ENCODE data around the gene ABHD2. TPM values are rescaled to one million over a fixed set of nuclear protein-coding genes. Genes with fewer than 3 reads are reported as not detected.

The ABHD2 gene
- total and polyA plus RNA-seq, 2 donors (not counting 1 experiment from before 2014, with no cell fraction given): 39.5 to 84.9 TPM

DNA sequence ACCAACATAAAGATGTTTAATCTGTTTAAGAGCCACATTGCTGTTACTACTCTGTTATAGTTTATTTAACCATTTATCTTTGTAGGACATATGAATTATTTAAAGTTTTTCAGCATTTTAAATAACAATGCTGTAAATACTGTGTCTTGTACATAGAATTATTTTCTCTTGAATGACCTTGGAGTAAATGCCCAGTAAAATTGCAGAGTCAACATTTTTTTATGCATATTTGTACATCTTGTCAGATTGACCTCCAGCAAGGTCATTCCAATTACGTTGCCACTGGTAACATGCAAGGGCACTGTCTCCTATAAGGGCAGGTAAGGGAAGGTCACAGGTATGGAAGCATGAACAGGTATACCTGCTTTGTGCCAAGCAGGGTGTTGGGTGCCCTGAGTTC, 68.8 kb downstream of the ABHD2 start:
- Histone ChIP-seq H3K4me2 (ENCODE audit: extremely low read depth, insufficient read depth, low read length) (no peak overlapping the region), H3K4me1 (ENCODE audit: control insufficient read depth, extremely low read depth, insufficient read depth, low read length) (no peaks in the 10 kb centered on the region), H2AFZ (ENCODE audit: low read length) (no peak overlapping the region), H4K20me1 (ENCODE audit: control insufficient read depth, extremely low read depth, insufficient read depth, low read length) (no peaks in the 10 kb centered on the region), H3K36me3 (ENCODE audit: control insufficient read depth, insufficient read depth, low read length) (no peaks in the 10 kb centered on the region), H3K79me2 (ENCODE audit: control insufficient read depth, insufficient read depth, low read length) (no peaks in the 10 kb centered on the region), H3K27ac (ENCODE audit: insufficient read depth, low read length) (no peak overlapping the region), H3K27me3 (ENCODE audit: control insufficient read depth, insufficient read depth, low read length) (no peaks in the 10 kb centered on the region), H3K9me3 (ENCODE audit: control insufficient read depth, insufficient read depth, low read depth, low read length) (no peaks in the 10 kb centered on the region), H3K9ac (ENCODE audit: insufficient read depth, low read length) (no peak overlapping the region), H3K4me3 (replicated peaks in 1 of 4; ENCODE audit: control extremely low read depth in 1 of 4, insufficient read depth in 1 of 4, low read depth in 3 of 4, low read length in 4 of 4) (no peak overlapping the region)
- no peak for TF ChIP-seq EZH2 (IDR thresholded peaks at IDR 0.05; ENCODE audit: low read length, missing control alignments)
- TF ChIP-seq, protein P1, sequence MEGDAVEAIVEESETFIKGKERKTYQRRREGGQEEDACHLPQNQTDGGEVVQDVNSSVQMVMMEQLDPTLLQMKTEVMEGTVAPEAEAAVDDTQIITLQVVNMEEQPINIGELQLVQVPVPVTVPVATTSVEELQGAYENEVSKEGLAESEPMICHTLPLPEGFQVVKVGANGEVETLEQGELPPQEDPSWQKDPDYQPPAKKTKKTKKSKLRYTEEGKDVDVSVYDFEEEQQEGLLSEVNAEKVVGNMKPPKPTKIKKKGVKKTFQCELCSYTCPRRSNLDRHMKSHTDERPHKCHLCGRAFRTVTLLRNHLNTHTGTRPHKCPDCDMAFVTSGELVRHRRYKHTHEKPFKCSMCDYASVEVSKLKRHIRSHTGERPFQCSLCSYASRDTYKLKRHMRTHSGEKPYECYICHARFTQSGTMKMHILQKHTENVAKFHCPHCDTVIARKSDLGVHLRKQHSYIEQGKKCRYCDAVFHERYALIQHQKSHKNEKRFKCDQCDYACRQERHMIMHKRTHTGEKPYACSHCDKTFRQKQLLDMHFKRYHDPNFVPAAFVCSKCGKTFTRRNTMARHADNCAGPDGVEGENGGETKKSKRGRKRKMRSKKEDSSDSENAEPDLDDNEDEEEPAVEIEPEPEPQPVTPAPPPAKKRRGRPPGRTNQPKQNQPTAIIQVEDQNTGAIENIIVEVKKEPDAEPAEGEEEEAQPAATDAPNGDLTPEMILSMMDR (conservative IDR thresholded peaks at IDR 0.05 in 1 of 2, IDR thresholded peaks at IDR 0.05 in 1 of 2; ENCODE audit: low read depth in 1 of 2, low read length in 2 of 2): no peak
- no peak for DNase-seq (ENCODE audit: low read depth in 2 of 2)

DNA sequence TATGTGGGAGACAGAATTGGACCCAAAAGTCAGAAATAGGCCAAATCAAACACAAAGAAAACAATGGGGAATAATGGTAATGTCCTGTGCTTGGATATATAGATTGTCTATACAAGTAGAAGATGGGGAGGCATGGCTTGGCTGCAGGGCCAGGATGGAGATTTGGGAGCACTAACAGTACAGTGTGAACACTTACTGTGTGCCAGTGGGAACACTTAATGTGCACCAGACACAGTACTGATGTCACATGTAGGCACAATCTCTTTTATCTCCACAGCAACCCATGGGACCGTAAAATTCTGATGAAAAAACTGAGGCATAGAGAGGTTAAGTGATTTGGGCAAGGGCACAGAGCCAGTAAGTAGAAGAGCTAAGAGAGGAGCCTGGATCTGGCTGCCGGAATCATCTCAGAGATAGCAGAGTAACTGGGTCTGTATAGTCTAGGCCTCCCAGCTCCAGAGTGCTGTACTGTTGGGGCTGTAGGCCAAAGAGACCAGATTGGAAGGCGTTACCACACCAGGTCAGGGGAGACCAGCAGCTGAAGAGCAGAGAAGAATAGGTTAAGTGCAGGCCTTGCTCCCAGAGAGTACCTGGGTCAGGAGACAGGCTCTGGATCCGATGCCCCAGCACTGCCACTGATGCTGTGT, 69.8 kb downstream of the ABHD2 start:
- Histone ChIP-seq H3K4me1 (ENCODE audit: control insufficient read depth, extremely low read depth, insufficient read depth, low read length) (no peaks in the 10 kb centered on the region), H3K79me2 (ENCODE audit: control insufficient read depth, insufficient read depth, low read length) (no peaks in the 10 kb centered on the region), H3K9me3 (ENCODE audit: control insufficient read depth, insufficient read depth, low read depth, low read length) (no peaks in the 10 kb centered on the region), H3K27ac (ENCODE audit: insufficient read depth, low read length) (no peak overlapping the region), H3K36me3 (ENCODE audit: control insufficient read depth, insufficient read depth, low read length) (no peaks in the 10 kb centered on the region), H3K9ac (ENCODE audit: insufficient read depth, low read length) (no peak overlapping the region), H4K20me1 (ENCODE audit: control insufficient read depth, extremely low read depth, insufficient read depth, low read length) (no peaks in the 10 kb centered on the region), H3K4me3 (replicated peaks in 1 of 4; ENCODE audit: control extremely low read depth in 1 of 4, insufficient read depth in 1 of 4, low read depth in 3 of 4, low read length in 4 of 4) (no peak overlapping the region), H2AFZ (ENCODE audit: low read length) (no peak overlapping the region), H3K27me3 (ENCODE audit: control insufficient read depth, insufficient read depth, low read length) (no peaks in the 10 kb centered on the region), H3K4me2 (ENCODE audit: extremely low read depth, insufficient read depth, low read length) (no peak overlapping the region)
- no peak for TF ChIP-seq EZH2 (IDR thresholded peaks at IDR 0.05; ENCODE audit: low read length, missing control alignments)
- TF ChIP-seq, protein P1 (conservative IDR thresholded peaks at IDR 0.05 in 1 of 2, IDR thresholded peaks at IDR 0.05 in 1 of 2; ENCODE audit: low read depth in 1 of 2, low read length in 2 of 2): no peak
- no peak for DNase-seq (ENCODE audit: low read depth in 2 of 2)

DNA sequence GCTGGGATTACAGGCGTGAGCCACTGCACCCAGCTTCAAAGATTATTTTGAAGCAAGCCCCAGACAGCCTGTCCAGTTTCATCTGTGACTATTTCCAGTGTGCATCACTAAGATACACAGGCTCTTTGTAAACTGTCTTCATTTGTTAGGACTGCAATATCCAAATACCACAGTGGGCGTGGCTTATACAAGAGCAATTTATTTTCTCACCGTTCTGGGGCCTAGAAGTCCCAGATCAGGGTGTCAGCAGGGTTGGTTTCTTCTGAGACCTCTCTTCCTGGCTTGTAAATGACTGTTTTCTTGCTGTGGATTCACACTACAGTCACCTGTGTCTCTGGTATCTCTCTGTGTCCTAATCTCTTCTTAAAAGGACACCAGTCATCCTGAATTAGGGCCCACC, 73.4 kb downstream of the ABHD2 start:
- H3K4me1 ChIP-seq (ENCODE audit: control insufficient read depth, extremely low read depth, insufficient read depth, low read length): peaks cover 3% of the 10 kb centered on the region
- no peak for DNase-seq (ENCODE audit: low read depth in 2 of 2)
- TF ChIP-seq, protein P1 (conservative IDR thresholded peaks at IDR 0.05 in 1 of 2, IDR thresholded peaks at IDR 0.05 in 1 of 2; ENCODE audit: low read depth in 1 of 2, low read length in 2 of 2): no peak
- TF ChIP-seq EZH2 (IDR thresholded peaks at IDR 0.05; ENCODE audit: low read length, missing control alignments): no peak

More for the DNA sequence above, 73.4 kb downstream of the ABHD2 start:
- no peak overlapping the region for H3K27ac ChIP-seq (ENCODE audit: insufficient read depth, low read length)
- H3K4me2 ChIP-seq (ENCODE audit: extremely low read depth, insufficient read depth, low read length): no peak overlapping the region
- H3K4me3 ChIP-seq (replicated peaks in 1 of 4; ENCODE audit: control extremely low read depth in 1 of 4, insufficient read depth in 1 of 4, low read depth in 3 of 4, low read length in 4 of 4): no peak overlapping the region
- no peaks in the 10 kb centered on the region for H3K9me3 ChIP-seq (ENCODE audit: control insufficient read depth, insufficient read depth, low read depth, low read length)
- no peak overlapping the region for H2AFZ ChIP-seq (ENCODE audit: low read length)
- H4K20me1 ChIP-seq (ENCODE audit: control insufficient read depth, extremely low read depth, insufficient read depth, low read length): no peaks in the 10 kb centered on the region
- no peaks in the 10 kb centered on the region for H3K36me3 ChIP-seq (ENCODE audit: control insufficient read depth, insufficient read depth, low read length)
- no peaks in the 10 kb centered on the region for H3K79me2 ChIP-seq (ENCODE audit: control insufficient read depth, insufficient read depth, low read length)
- H3K9ac ChIP-seq (ENCODE audit: insufficient read depth, low read length): no peak overlapping the region
- H3K27me3 ChIP-seq (ENCODE audit: control insufficient read depth, insufficient read depth, low read length): no peaks in the 10 kb centered on the region

All from fibroblast of lung (primary cell).